Stimulated activated CD4-positive, alpha-beta T cell treated with anti-CD3 and anti-CD28 coated beads, Interleukin-4, amount 100 ng/mL, for 48 hours (primary cell): ENCODE measurements around the gene THAP4.
"Not testable (repeated sequence)": the region's sequence is repeated elsewhere in the genome, so short reads cannot be mapped to it uniquely, and the experiment has no call there.

Experiments used
- DNase-seq, 2 donors: peaks; one replicate each; pipeline ENCODE4 v3.0.0-alpha.2; 2020; ENCODE audit warnings: low read depth in 2 of 2

The THAP4 gene

GRCh38 chr2:241584436-241584835, 52.5 kb downstream of the THAP4 start:
- no peak for DNase-seq

GRCh38 chr2:241582806-241583205, 54.2 kb downstream of the THAP4 start:
- DNase-seq = no peak

GRCh38 chr2:241582328-241582727, 54.6 kb downstream of the THAP4 start:
- no peak for DNase-seq

- DNase-seq = no peak
These were observed 57.7 kb downstream of the THAP4 start for GRCh38 chr2:241579281-241579680.

GRCh38 chr2:241577413-241578122, 59.4 kb downstream of the THAP4 start:
- DNase-seq = no peak

GRCh38 chr2:241576293-241576654, 60.7 kb downstream of the THAP4 start:
- no peak for DNase-seq

- no peak for DNase-seq
These were observed 61.2 kb downstream of the THAP4 start for GRCh38 chr2:241575624-241576292.

- no peak for DNase-seq
These were observed 61.9 kb downstream of the THAP4 start for GRCh38 chr2:241574911-241575623.

- DNase-seq = no peak
These were observed 63.2 kb downstream of the THAP4 start for GRCh38 chr2:241573741-241574140.

GRCh38 chr2:241572915-241573651, 63.9 kb downstream of the THAP4 start:
- not testable (repeated sequence) for DNase-seq

GRCh38 chr2:241571821-241572620, 64.9 kb downstream of the THAP4 start:
- no peak for DNase-seq

- no peak for DNase-seq
These were observed 65.9 kb downstream of the THAP4 start for GRCh38 chr2:241570961-241571581.

- no peak for DNase-seq
These were observed 67.1 kb downstream of the THAP4 start for GRCh38 chr2:241569831-241570281.

- DNase-seq = no peak
These were observed 68.2 kb downstream of the THAP4 start for GRCh38 chr2:241568726-241569125.

GRCh38 chr2:241567776-241568175, 69.2 kb downstream of the THAP4 start:
- DNase-seq = no peak

GRCh38 chr2:241567266-241567665, 69.7 kb downstream of the THAP4 start:
- DNase-seq = not testable (repeated sequence)

- no peak for DNase-seq
These were observed 70.5 kb downstream of the THAP4 start for GRCh38 chr2:241566468-241566867.

- not testable (repeated sequence) for DNase-seq
These were observed 70.9 kb downstream of the THAP4 start for GRCh38 chr2:241566021-241566420.

GRCh38 chr2:241565411-241565810, 71.5 kb downstream of the THAP4 start:
- DNase-seq = no peak

- no peak for DNase-seq
These were observed 72.2 kb downstream of the THAP4 start for GRCh38 chr2:241564596-241565410.
